ENCODE results near the gene ABCG1. TPM values are rescaled to one million over a fixed set of nuclear protein-coding genes. Genes with fewer than 3 reads are reported as not detected.

The ABCG1 gene
- total RNA-seq, 4 donors from 2014 or later = 32.0 to 54.0 (median 35.2) TPM

- H3K27me3 ChIP-seq = no peaks in the 10 kb centered on the region
- peak in 1 of 2 donors; percentile 0 for DNase-seq (ENCODE audit: low spot score in 2 of 2)
- peaks cover 57% of the 10 kb centered on the region for H3K4me1 ChIP-seq
- H3K9me3 ChIP-seq = no peaks in the 10 kb centered on the region
- no peak overlapping the region for H3K4me3 ChIP-seq
- TF ChIP-seq EP300 (IDR thresholded peaks at IDR 0.05) = no peak
- TF ChIP-seq, protein P1, sequence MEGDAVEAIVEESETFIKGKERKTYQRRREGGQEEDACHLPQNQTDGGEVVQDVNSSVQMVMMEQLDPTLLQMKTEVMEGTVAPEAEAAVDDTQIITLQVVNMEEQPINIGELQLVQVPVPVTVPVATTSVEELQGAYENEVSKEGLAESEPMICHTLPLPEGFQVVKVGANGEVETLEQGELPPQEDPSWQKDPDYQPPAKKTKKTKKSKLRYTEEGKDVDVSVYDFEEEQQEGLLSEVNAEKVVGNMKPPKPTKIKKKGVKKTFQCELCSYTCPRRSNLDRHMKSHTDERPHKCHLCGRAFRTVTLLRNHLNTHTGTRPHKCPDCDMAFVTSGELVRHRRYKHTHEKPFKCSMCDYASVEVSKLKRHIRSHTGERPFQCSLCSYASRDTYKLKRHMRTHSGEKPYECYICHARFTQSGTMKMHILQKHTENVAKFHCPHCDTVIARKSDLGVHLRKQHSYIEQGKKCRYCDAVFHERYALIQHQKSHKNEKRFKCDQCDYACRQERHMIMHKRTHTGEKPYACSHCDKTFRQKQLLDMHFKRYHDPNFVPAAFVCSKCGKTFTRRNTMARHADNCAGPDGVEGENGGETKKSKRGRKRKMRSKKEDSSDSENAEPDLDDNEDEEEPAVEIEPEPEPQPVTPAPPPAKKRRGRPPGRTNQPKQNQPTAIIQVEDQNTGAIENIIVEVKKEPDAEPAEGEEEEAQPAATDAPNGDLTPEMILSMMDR (IDR thresholded peaks at IDR 0.05) = no peak
- no peak for TF ChIP-seq POLR2AphosphoS5 (IDR thresholded peaks at IDR 0.05)
- no peak for TF ChIP-seq POLR2A (IDR thresholded peaks at IDR 0.05)
- no peak overlapping the region for H3K27ac ChIP-seq
- WGBS = 92% methylated on average over 2 of the region's 2 CpGs
- no peaks in the 10 kb centered on the region for H3K36me3 ChIP-seq
Observed at GRCh38 chr21:42226626-42227025, 7.7 kb downstream of the ABCG1 start.

GRCh38 chr21:42227909-42228708, 9.2 kb downstream of the ABCG1 start:
- H3K36me3 ChIP-seq = no peaks in the 10 kb centered on the region
- H3K9me3 ChIP-seq = no peaks in the 10 kb centered on the region
- peak overlapping the region; percentile 65 for H3K27ac ChIP-seq
- WGBS = 21% methylated on average over 9 of the region's 10 CpGs
- TF ChIP-seq, protein P1 (IDR thresholded peaks at IDR 0.05) = no peak
- TF ChIP-seq POLR2AphosphoS5 (IDR thresholded peaks at IDR 0.05) = peak in 2 of 3 donors; percentile 38 to 66
- no peaks in the 10 kb centered on the region for H3K27me3 ChIP-seq
- H3K4me1 ChIP-seq = peaks cover 63% of the 10 kb centered on the region
- no peak overlapping the region for H3K4me3 ChIP-seq
- DNase-seq (ENCODE audit: low spot score in 2 of 2) = peak; percentile 96 to 97

DNA sequence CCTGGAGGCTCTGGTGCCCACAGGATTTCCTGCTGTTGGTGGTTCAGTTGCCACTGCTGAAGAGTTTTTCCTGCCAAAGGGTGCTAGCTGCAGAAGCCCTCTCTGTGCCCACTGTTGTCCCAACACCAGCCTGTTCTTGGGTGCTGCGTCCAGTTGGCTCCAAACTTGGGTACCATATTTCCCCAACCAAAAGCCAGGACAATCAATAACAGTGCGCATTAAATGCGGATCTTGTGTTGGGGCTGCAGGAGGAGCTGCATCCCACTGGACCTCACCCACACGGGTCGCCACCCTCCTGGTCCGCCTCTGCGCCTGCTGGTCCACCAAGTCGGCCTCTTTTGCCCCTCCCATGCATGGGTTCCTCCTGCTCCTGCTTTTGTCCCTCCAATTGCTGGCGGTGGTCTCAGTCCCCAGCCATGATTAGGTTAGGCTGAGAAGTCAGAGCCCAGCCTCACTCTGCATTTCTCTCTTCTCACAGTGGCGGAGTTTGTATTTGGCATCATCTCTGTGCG, 9.8 kb downstream of the ABCG1 start:
- Histone ChIP-seq H3K36me3 (no peaks in the 10 kb centered on the region), H3K4me3 (no peak overlapping the region), H3K9me3 (no peaks in the 10 kb centered on the region), H3K27me3 (no peaks in the 10 kb centered on the region), H3K4me1 (peaks cover 68% of the 10 kb centered on the region), H3K27ac (peak overlapping the region; percentile 65)
- TF ChIP-seq, protein P1 (IDR thresholded peaks at IDR 0.05) = no peak
- TF ChIP-seq POLR2AphosphoS5 (IDR thresholded peaks at IDR 0.05) (no peak), EP300 (IDR thresholded peaks at IDR 0.05) (no peak), POLR2A (IDR thresholded peaks at IDR 0.05) (no peak)
- no peak for DNase-seq (ENCODE audit: low spot score in 2 of 2)
- 94% methylated on average over 11 of the region's 11 CpGs for WGBS

GRCh38 chr21:42229676-42230075, 10.7 kb downstream of the ABCG1 start:
- WGBS = 79% methylated on average over 7 of the region's 7 CpGs
- DNase-seq (ENCODE audit: low spot score in 2 of 2) = no peak
- Histone ChIP-seq H3K36me3 (no peaks in the 10 kb centered on the region), H3K27me3 (no peaks in the 10 kb centered on the region), H3K9me3 (no peaks in the 10 kb centered on the region), H3K4me3 (no peak overlapping the region), H3K4me1 (peaks cover 77% of the 10 kb centered on the region), H3K27ac (peak overlapping the region; percentile 1)
- TF ChIP-seq POLR2AphosphoS5 (IDR thresholded peaks at IDR 0.05) (no peak), POLR2A (IDR thresholded peaks at IDR 0.05) (no peak), EP300 (IDR thresholded peaks at IDR 0.05) (no peak)
- TF ChIP-seq, protein P1 (IDR thresholded peaks at IDR 0.05) = no peak

- 89% methylated on average over 4 of the region's 4 CpGs for WGBS
- Histone ChIP-seq H3K9me3 (no peaks in the 10 kb centered on the region), H3K4me3 (no peak overlapping the region), H3K27ac (no peak overlapping the region), H3K36me3 (no peaks in the 10 kb centered on the region), H3K4me1 (peaks cover 80% of the 10 kb centered on the region), H3K27me3 (no peaks in the 10 kb centered on the region)
- DNase-seq (ENCODE audit: low spot score in 2 of 2) = no peak
- TF ChIP-seq, protein P1 (IDR thresholded peaks at IDR 0.05) = no peak
- TF ChIP-seq EP300 (IDR thresholded peaks at IDR 0.05) = no peak
- TF ChIP-seq POLR2AphosphoS5 (IDR thresholded peaks at IDR 0.05) = no peak
- TF ChIP-seq POLR2A (IDR thresholded peaks at IDR 0.05) = no peak
Observed at GRCh38 chr21:42230178-42230577, 11.2 kb downstream of the ABCG1 start.

All from suprapubic skin (tissue), 4 donors.